WTC11 (cell line): ENCODE measurements around the gene GRIN2C.

ENCODE experiments used
- CTCF ChIP-seq: fragments of 200-600 bp; IDR thresholded peaks from 2 replicates; pipeline ENCODE4 v1.8.0; 2022; ENCODE audit warnings: antibody characterized with exemption
- GABPB1 ChIP-seq: sonication (generic); formaldehyde crosslinking; IDR thresholded peaks from 2 replicates; pipeline ENCODE4 v1.8.1; 2023; ENCODE audit warnings: mild to moderate bottlenecking, missing genetic modification reagents
- MAX ChIP-seq: sonication (generic); formaldehyde crosslinking; IDR thresholded peaks from 2 replicates; pipeline ENCODE4 v1.8.0; 2022; ENCODE audit warnings: mild to moderate bottlenecking, missing genetic modification reagents
- TEAD4 ChIP-seq: sonication (generic); formaldehyde crosslinking; IDR thresholded peaks from 2 replicates; pipeline ENCODE4 v1.8.0; 2022; ENCODE audit warnings: mild to moderate bottlenecking, missing genetic modification reagents
- ZNF317 ChIP-seq: sonication (generic); formaldehyde crosslinking; IDR thresholded peaks from 2 replicates; pipeline ENCODE4 v1.8.1; 2023; ENCODE audit warnings: low read depth, mild to moderate bottlenecking, moderate library complexity, missing genetic modification reagents, borderline replicate concordance
- ZNF416 ChIP-seq: fragments of 250-450 bp; sonication (Bioruptor Pico); IDR thresholded peaks from 2 replicates; pipeline ENCODE4 v1.9.0; 2021; ENCODE audit warnings: mild to moderate bottlenecking, inconsistent platforms

- TF ChIP-seq GABPB1 (CRISPR knock-in tag) (no peak), CTCF (no peak), MAX (CRISPR knock-in tag) (no peak), ZNF317 (CRISPR knock-in tag) (no peak), TEAD4 (CRISPR knock-in tag) (no peak), ZNF416 (CRISPR knock-in tag) (no peak)
These were observed 54.1 kb downstream of the GRIN2C start for GRCh38 chr17:74805591-74805991.
